HepG2 (cell line): ENCODE results near the gene IGLON5. TPM values are rescaled to one million over a fixed set of nuclear protein-coding genes. Genes with fewer than 3 reads are reported as not detected.

Experiments used
- ATAC-seq: fragments of 200-7000 bp; cut with Tn5 transposase; 3 replicates; pipeline ENCODE4 v1.9.1; 2020; ENCODE audit warnings: mild to moderate bottlenecking, moderate library complexity
- BruUV-seq: library from RNA; stranded (reverse); fragments of 400-500 nt; replicated peaks from 2 replicates; lab custom pipeline; 2021; lab: Mats Ljungman, UMichigan
- CTCF ChIA-PET: fragments of 300-600 bp; formaldehyde crosslinking; extraction: SDS; loops from one replicate; lab custom pipeline; 2021; ENCODE audit warnings: low total read pairs, inconsistent platforms, low intra/inter-chr PET ratio; lab: Yijun Ruan, JAX
- POLR2A ChIA-PET: fragments of 350-600 bp; sonication (Branson Sonifier 250); formaldehyde crosslinking; loops from one replicate; lab custom pipeline; 2020; ENCODE audit warnings: antibody characterized with exemption, inconsistent platforms; lab: Yijun Ruan, JAX
- DNase-seq: peaks from one replicate; pipeline ENCODE4 v3.0.0-alpha.2; 2015; ENCODE audit warnings: low spot score
- FAIRE-seq: peaks from 3 replicates; lab custom pipeline; 2011; peaks lifted over from hg19 to GRCh38; lab: Jason Lieb, UNC
- H2AFZ ChIP-seq: one replicate; pipeline ENCODE4 v1.6.1; 2011; ENCODE audit warnings: low read length, inconsistent platforms
- H3K27ac ChIP-seq: fragments of 300-600 bp; 3 replicates; pipeline ENCODE4 v1.8.0; 2011; ENCODE audit warnings: mixed run types, mild to moderate bottlenecking, mixed read lengths, low read length, inconsistent platforms; ENCODE audit not compliant: insufficient read depth; ENCODE audit errors: extremely low read length
- H3K27me3 ChIP-seq, 2 experiments: fragments of 200-600 bp in 1 of 2; 2 replicates in 1 of 2; 3 replicates in 1 of 2; pipeline versions ENCODE4 v1.6.0 to v1.8.0; 2011; ENCODE audit warnings: low read length in 2 of 2, mild to moderate bottlenecking in 2 of 2, moderate library complexity in 2 of 2, inconsistent platforms in 1 of 2; ENCODE audit not compliant: insufficient read depth in 2 of 2, control insufficient read depth in 1 of 2
- H3K36me3 ChIP-seq, 2 experiments: fragments of 200-600 bp in 1 of 2; replicated peaks in 1 of 2; 2 replicates in 1 of 2; 3 replicates in 1 of 2; pipeline versions ENCODE4 v1.5.1 to v1.8.0; 2011; ENCODE audit warnings: low read length in 2 of 2, inconsistent platforms in 1 of 2; ENCODE audit not compliant: insufficient read depth in 2 of 2, control insufficient read depth in 1 of 2
- H3K4me1 ChIP-seq: 2 replicates; pipeline ENCODE4 v1.5.1; 2012; ENCODE audit warnings: low read length, inconsistent platforms; ENCODE audit not compliant: insufficient read depth
- H3K4me2 ChIP-seq: 2 replicates; pipeline ENCODE4 v1.6.0; 2011; ENCODE audit warnings: low read depth, low read length, inconsistent platforms
- H3K4me3 ChIP-seq, 3 experiments: fragments of 200-600 bp in 1 of 3; sonication (generic), shearing (Covaris generic) in 1 of 3; replicated peaks in 1 of 3; 2 replicates each; pipeline ENCODE4 v1.5.1; 2011 to 2016; ENCODE audit warnings: low read length in 3 of 3, inconsistent platforms in 2 of 3, low read depth in 2 of 3, mild to moderate bottlenecking in 2 of 3, control low read depth in 1 of 3, mixed read lengths in 1 of 3; ENCODE audit not compliant: insufficient read depth in 1 of 3
- H3K79me2 ChIP-seq: one replicate; pipeline ENCODE4 v1.6.1; 2011; ENCODE audit warnings: low read length, inconsistent platforms; ENCODE audit not compliant: insufficient read depth
- H3K9ac ChIP-seq: 2 replicates; pipeline ENCODE4 v1.6.0; 2011; ENCODE audit warnings: mild to moderate bottlenecking, low read depth, low read length, inconsistent platforms; ENCODE audit not compliant: insufficient read depth
- H3K9me3 ChIP-seq: 2 replicates; pipeline ENCODE4 v1.5.1; 2012; ENCODE audit warnings: mild to moderate bottlenecking, low read length
- H4K20me1 ChIP-seq: 2 replicates; pipeline ENCODE4 v1.6.0; 2011; ENCODE audit warnings: inconsistent platforms, mild to moderate bottlenecking, low read length, moderate library complexity; ENCODE audit not compliant: insufficient read depth
- ELF1 ChIP-seq: sonication (generic); formaldehyde crosslinking; IDR thresholded peaks from 2 replicates; pipeline ENCODE4 v1.4.0; 2020; ENCODE audit warnings: missing genetic modification reagents
- FOXO1 ChIP-seq: sonication (generic); formaldehyde crosslinking; IDR thresholded peaks from 2 replicates; pipeline ENCODE4 v1.4.0; 2020; ENCODE audit warnings: missing genetic modification reagents
- GPN1 ChIP-seq: sonication (generic); formaldehyde crosslinking; IDR thresholded peaks from 2 replicates; pipeline ENCODE4 v1.5.1; 2020; ENCODE audit warnings: missing genetic modification reagents, borderline replicate concordance
- HNF4G ChIP-seq, 2 experiments: sonication (generic) in 1 of 2; formaldehyde crosslinking in 1 of 2; IDR thresholded peaks; 2 replicates each; pipeline versions ENCODE4 v1.4.0 to v1.6.1; 2011 to 2020; ENCODE audit warnings: borderline replicate concordance in 2 of 2, low read depth in 2 of 2, mild to moderate bottlenecking in 2 of 2, low read length in 1 of 2, missing genetic modification reagents in 1 of 2, moderate library complexity in 1 of 2
- MATR3 ChIP-seq: sonication (generic); formaldehyde crosslinking; IDR thresholded peaks from 2 replicates; pipeline ENCODE4 v1.4.0; 2020; ENCODE audit warnings: missing genetic modification reagents
- MTA1 ChIP-seq: sonication (generic); formaldehyde crosslinking; IDR thresholded peaks from 2 replicates; pipeline ENCODE4 v1.4.0; 2020; ENCODE audit warnings: missing genetic modification reagents, mild to moderate bottlenecking, borderline replicate concordance
- TBX2 ChIP-seq: sonication (generic); formaldehyde crosslinking; IDR thresholded peaks from 2 replicates; pipeline ENCODE4 v1.5.0; 2020; ENCODE audit warnings: missing genetic modification reagents, mild to moderate bottlenecking, borderline replicate concordance
- ZNF20 ChIP-seq: sonication (generic); formaldehyde crosslinking; IDR thresholded peaks from 2 replicates; pipeline ENCODE4 v1.4.0; 2020; ENCODE audit warnings: mild to moderate bottlenecking, moderate library complexity, missing genetic modification reagents
- ZNF251 ChIP-seq: sonication (generic); formaldehyde crosslinking; IDR thresholded peaks from 2 replicates; pipeline ENCODE4 v1.9.0; 2021; ENCODE audit warnings: mild to moderate bottlenecking, missing genetic modification reagents
- ZNF790 ChIP-seq: sonication (generic); formaldehyde crosslinking; IDR thresholded peaks from 2 replicates; pipeline ENCODE4 v1.8.0; 2022; ENCODE audit warnings: missing genetic modification reagents, mild to moderate bottlenecking, borderline replicate concordance
- WGBS: methylation state at CpG from one replicate; pipeline ENCODE4 v1.1.6; 2017; ENCODE audit warnings: low lambda C conversion rate; 5-methylcytosine and 5-hydroxymethylcytosine counted together
- in situ Hi-C: cut with HindIII; loops from 2 replicates; pipeline ENCODE4 v1.10.0; 2017; ENCODE audit warnings: low pct_unique_long_range_greater_than_20kb; ENCODE audit not compliant: extremely low pct_ligation_motif_present
- intact Hi-C: fragments of 100-400 bp; cut with micrococcal nuclease; formaldehyde crosslinking; loops from one replicate; pipeline ENCODE4 v1.10.0; 2022; ENCODE audit not compliant: unreplicated experiment
- polyA plus RNA-seq, 8 experiments: library from polyadenylated mRNA; depleted of rRNA in 3 of 8; stranded (reverse) in 7 of 8; unstranded in 1 of 8; fragments of >200 nt; fragmentation: Illumina TruSeq in 4 of 8; extraction: Trizol in 4 of 8; gene quantifications; 2 replicates each; pipeline versions ENCODE4 v1.2.1 to v1.2.3, GENCODE V29; 2011 to 2016; ENCODE audit warnings: low read depth in 4 of 8, missing spikeins in 1 of 8, mixed read lengths in 1 of 8; ENCODE audit not compliant: insufficient read depth in 1 of 8
- total RNA-seq, 5 experiments: library from RNA; depleted of rRNA; stranded (reverse); fragments of >200 nt; fragmentation: Illumina TruSeq; extraction: Trizol; gene quantifications; 2 replicates each; pipeline ENCODE4 v1.2.3, GENCODE V29; 2016; ENCODE audit warnings: low read depth in 1 of 5
- TF ChIP-seq, protein P1 (sequence below): sonication (generic); formaldehyde crosslinking; IDR thresholded peaks from 2 replicates; pipeline ENCODE4 v1.4.0; 2020; ENCODE audit warnings: missing genetic modification reagents
- TF ChIP-seq, protein P2 (sequence below): sonication (generic); formaldehyde crosslinking; IDR thresholded peaks from 2 replicates; pipeline ENCODE4 v1.5.0; 2020; ENCODE audit warnings: missing genetic modification reagents
- TF ChIP-seq, protein P3 (sequence below): sonication (generic); formaldehyde crosslinking; IDR thresholded peaks from 2 replicates; pipeline ENCODE4 v1.4.0; 2020; ENCODE audit warnings: missing genetic modification reagents
- TF ChIP-seq, protein P4 (sequence below), 2 experiments: sonication (generic) in 1 of 2; formaldehyde crosslinking in 1 of 2; IDR thresholded peaks; 2 replicates each; pipeline versions ENCODE4 v1.4.0 to v1.6.1; 2018 to 2020; ENCODE audit warnings: missing genetic modification reagents in 2 of 2, borderline replicate concordance in 1 of 2, low read depth in 1 of 2, mild to moderate bottlenecking in 1 of 2, missing biosample characterization in 1 of 2

Gene IGLON5
- total and polyA plus RNA-seq, 2 of the 13 experiments (the other 11 are each of a cell fraction or from before 2014, with no cell fraction given), result 0.04 to 5.7 TPM

DNA sequence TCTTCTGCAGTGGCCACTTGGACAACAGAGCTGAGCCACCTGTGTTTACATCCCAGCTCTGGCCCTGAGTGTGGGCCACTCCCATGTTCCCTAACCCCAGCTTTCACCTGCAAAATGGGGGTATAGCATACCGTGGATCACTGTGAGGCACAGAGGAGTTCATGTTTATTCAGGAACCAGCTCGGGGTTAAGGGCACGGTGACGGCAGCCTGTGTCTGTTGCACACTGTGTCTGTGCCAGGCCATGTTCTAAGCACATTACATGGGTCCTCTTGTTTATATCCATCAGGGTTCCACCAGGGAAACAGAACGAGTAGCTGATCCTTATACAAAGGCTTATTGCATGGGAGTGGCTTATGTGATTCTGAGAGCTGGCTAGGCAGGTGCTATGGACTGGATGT is 14.0 kb upstream of the IGLON5 start:
- in situ Hi-C loops (loop anchor here (25.0 kb wide), 1 partner anchor 340 kb away; the partner anchor contains the start of genes SIGLEC14 and SIGLEC5), intact Hi-C loops (no loop called here)
- H3K9ac ChIP-seq, result no peak overlapping the region
- FAIRE-seq (no peak), ATAC-seq (no peak), DNase-seq (no peak)
- peaks cover 5 to 61% of the 10 kb centered on the region in 2 experiments; a peak in 4 of 5 replicates for H3K27me3 ChIP-seq
- H3K27ac ChIP-seq, result no peak overlapping the region
- 7% methylated on average over 3 of the region's 5 CpGs for WGBS
- TF ChIP-seq, protein P1, sequence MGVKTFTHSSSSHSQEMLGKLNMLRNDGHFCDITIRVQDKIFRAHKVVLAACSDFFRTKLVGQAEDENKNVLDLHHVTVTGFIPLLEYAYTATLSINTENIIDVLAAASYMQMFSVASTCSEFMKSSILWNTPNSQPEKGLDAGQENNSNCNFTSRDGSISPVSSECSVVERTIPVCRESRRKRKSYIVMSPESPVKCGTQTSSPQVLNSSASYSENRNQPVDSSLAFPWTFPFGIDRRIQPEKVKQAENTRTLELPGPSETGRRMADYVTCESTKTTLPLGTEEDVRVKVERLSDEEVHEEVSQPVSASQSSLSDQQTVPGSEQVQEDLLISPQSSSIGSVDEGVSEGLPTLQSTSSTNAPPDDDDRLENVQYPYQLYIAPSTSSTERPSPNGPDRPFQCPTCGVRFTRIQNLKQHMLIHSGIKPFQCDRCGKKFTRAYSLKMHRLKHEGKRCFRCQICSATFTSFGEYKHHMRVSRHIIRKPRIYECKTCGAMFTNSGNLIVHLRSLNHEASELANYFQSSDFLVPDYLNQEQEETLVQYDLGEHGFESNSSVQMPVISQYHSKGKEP, result no peak
- TF ChIP-seq TBX2 (CRISPR knock-in tag) (no peak), ELF1 (CRISPR knock-in tag) (no peak), ZNF251 (CRISPR knock-in tag) (no peak), ZNF20 (CRISPR knock-in tag) (no peak), FOXO1 (CRISPR knock-in tag) (no peak), MATR3 (CRISPR knock-in tag) (no peak), GPN1 (CRISPR knock-in tag) (no peak), MTA1 (no peak), HNF4G (IDR thresholded peaks at IDR 0.05; ENCODE audit: borderline replicate concordance, low read depth, low read length) (no peak), HNF4G (CRISPR knock-in tag; IDR thresholded peaks at IDR 0.05; ENCODE audit: borderline replicate concordance, low read depth) (no peak), ZNF790 (no peak)
- TF ChIP-seq, protein P2, sequence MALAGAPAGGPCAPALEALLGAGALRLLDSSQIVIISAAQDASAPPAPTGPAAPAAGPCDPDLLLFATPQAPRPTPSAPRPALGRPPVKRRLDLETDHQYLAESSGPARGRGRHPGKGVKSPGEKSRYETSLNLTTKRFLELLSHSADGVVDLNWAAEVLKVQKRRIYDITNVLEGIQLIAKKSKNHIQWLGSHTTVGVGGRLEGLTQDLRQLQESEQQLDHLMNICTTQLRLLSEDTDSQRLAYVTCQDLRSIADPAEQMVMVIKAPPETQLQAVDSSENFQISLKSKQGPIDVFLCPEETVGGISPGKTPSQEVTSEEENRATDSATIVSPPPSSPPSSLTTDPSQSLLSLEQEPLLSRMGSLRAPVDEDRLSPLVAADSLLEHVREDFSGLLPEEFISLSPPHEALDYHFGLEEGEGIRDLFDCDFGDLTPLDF (CRISPR knock-in tag), result no peak
- TF ChIP-seq, protein P3, sequence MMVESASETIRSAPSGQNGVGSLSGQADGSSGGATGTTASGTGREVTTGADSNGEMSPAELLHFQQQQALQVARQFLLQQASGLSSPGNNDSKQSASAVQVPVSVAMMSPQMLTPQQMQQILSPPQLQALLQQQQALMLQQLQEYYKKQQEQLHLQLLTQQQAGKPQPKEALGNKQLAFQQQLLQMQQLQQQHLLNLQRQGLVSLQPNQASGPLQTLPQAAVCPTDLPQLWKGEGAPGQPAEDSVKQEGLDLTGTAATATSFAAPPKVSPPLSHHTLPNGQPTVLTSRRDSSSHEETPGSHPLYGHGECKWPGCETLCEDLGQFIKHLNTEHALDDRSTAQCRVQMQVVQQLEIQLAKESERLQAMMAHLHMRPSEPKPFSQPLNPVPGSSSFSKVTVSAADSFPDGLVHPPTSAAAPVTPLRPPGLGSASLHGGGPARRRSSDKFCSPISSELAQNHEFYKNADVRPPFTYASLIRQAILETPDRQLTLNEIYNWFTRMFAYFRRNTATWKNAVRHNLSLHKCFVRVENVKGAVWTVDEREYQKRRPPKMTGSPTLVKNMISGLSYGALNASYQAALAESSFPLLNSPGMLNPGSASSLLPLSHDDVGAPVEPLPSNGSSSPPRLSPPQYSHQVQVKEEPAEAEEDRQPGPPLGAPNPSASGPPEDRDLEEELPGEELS (CRISPR knock-in tag), result no peak
- TF ChIP-seq, protein P4, sequence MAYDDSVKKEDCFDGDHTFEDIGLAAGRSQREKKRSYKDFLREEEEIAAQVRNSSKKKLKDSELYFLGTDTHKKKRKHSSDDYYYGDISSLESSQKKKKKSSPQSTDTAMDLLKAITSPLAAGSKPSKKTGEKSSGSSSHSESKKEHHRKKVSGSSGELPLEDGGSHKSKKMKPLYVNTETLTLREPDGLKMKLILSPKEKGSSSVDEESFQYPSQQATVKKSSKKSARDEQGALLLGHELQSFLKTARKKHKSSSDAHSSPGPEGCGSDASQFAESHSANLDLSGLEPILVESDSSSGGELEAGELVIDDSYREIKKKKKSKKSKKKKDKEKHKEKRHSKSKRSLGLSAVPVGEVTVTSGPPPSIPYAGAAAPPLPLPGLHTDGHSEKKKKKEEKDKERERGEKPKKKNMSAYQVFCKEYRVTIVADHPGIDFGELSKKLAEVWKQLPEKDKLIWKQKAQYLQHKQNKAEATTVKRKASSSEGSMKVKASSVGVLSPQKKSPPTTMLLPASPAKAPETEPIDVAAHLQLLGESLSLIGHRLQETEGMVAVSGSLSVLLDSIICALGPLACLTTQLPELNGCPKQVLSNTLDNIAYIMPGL (CRISPR knock-in tag; IDR thresholded peaks at IDR 0.05; ENCODE audit: borderline replicate concordance in 1 of 2, low read depth in 1 of 2), result no peak
- H3K4me2 ChIP-seq, result no peak overlapping the region
- no peaks in the 10 kb centered on the region for H4K20me1 ChIP-seq
- no peaks in the 10 kb centered on the region for H3K9me3 ChIP-seq
- H3K4me1 ChIP-seq, result no peaks in the 10 kb centered on the region
- no peak overlapping the region for H2AFZ ChIP-seq
- no peaks in the 10 kb centered on the region for H3K36me3 ChIP-seq
- no peak overlapping the region for H3K4me3 ChIP-seq
- ChIA-PET CTCF (interaction anchor here (1.3 kb wide), 1 partner anchor 110 kb away, joined by 3 read pairs; no protein-coding TSS in a partner anchor), POLR2A (no interaction called here)
- BruUV-seq, result no TSS peak
- H3K79me2 ChIP-seq, result no peaks in the 10 kb centered on the region
